ENCODE measurements around the gene KRT84. TPM values are rescaled to one million over a fixed set of nuclear protein-coding genes. Genes with fewer than 3 reads are reported as not detected.

The KRT84 gene
- total and polyA plus RNA-seq, 9 of the 15 experiments (the other 6 are each of a cell fraction or from before 2014, with no cell fraction given): not detected

DNA sequence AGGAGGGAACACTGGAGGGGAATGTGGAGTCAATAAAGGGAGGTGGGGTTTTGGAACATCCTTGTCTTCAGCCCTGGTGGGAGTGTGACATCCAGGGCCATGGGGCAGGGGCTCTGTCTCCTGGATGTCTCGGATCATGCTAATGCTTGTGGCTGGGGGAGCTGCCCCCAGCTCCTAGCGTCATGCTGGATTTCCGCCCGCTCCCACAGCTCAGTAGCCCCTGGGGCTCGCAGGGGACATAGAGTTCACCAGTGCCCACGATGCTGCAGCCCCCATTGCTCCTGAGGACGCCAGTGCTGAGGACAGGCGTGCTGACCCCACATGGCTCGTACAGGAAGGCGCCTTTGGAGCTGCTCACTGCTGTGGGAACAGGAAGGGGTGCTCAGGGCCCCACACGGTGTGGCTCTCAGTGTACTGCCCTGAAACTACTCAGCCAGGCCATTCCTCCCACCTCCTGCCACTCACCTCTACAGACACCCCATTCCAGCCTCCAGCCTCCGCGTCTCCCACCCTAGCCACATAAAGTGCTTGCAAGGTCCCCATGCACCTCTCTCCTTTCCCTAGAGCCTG is 9.5 kb upstream of the KRT84 start:
- H3K4me2 ChIP-seq (ENCODE audit: insufficient read depth, low read length): no peak overlapping the region
- ChIA-PET CTCF (ENCODE audit: low intra/inter-chr PET ratio) (interaction anchor here (1.2 kb wide), 1 partner anchor 485 kb away, joined by 4 read pairs; no protein-coding TSS in a partner anchor), POLR2A (interaction anchor here (1.0 kb wide), 1 partner anchor 150 kb away, joined by 3 read pairs; no protein-coding TSS in a partner anchor)
- intact Hi-C loops (cut with micrococcal nuclease): no loop called here
- no peaks in the 10 kb centered on the region for H3K4me1 ChIP-seq (replicated peaks in 1 of 2; ENCODE audit: control insufficient read depth in 2 of 2, insufficient read depth in 2 of 2, low read length in 2 of 2)
- DNase-seq (ENCODE audit: extremely low read depth in 1 of 4, low spot score in 3 of 4) (no peak), FAIRE-seq (no peak), ATAC-seq (no peak)
- WGBS (ENCODE audit: insufficient coverage, low coverage, missing lambda C conversion rate): 1% methylated on average over 13 of the region's 13 CpGs
- TF ChIP-seq NR2F6 (CRISPR knock-in tag; IDR thresholded peaks at IDR 0.05) (no peak), SPI1 (IDR thresholded peaks at IDR 0.05; ENCODE audit: borderline replicate concordance, low read depth, low read length) (no peak), EHMT2 (IDR thresholded peaks at IDR 0.05) (no peak), TAF1 (IDR thresholded peaks at IDR 0.05; ENCODE audit: control insufficient read depth, extremely low read depth, insufficient read depth, low read length, severe bottlenecking) (no peak)
- TF ChIP-seq, protein P1, sequence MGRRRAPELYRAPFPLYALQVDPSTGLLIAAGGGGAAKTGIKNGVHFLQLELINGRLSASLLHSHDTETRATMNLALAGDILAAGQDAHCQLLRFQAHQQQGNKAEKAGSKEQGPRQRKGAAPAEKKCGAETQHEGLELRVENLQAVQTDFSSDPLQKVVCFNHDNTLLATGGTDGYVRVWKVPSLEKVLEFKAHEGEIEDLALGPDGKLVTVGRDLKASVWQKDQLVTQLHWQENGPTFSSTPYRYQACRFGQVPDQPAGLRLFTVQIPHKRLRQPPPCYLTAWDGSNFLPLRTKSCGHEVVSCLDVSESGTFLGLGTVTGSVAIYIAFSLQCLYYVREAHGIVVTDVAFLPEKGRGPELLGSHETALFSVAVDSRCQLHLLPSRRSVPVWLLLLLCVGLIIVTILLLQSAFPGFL (CRISPR knock-in tag; IDR thresholded peaks at IDR 0.05): no peak
- H3K9me1 ChIP-seq (ENCODE audit: control insufficient read depth, insufficient read depth, low read length): no peaks in the 10 kb centered on the region
- 0 out of 2 replicates have a peak, but pooled peaks cover 4% of the 10 kb centered on the region for H4K20me1 ChIP-seq (replicated peaks; ENCODE audit: control insufficient read depth, insufficient read depth, low read length)
- H2AFZ ChIP-seq (ENCODE audit: low read depth, low read length): no peak overlapping the region
- H3K9me3 ChIP-seq (replicated peaks; ENCODE audit: control insufficient read depth, insufficient read depth, low read depth, low read length): no peaks in the 10 kb centered on the region
- BruUV-seq (replicated peaks): no TSS peak
- H3K27me3 ChIP-seq (ENCODE audit: control insufficient read depth in 2 of 2, insufficient read depth in 2 of 2, low read length in 2 of 2): peaks cover 0 to 41% of the 10 kb centered on the region in 2 experiments; a peak in 2 of 5 replicates
- no peaks in the 10 kb centered on the region for H3K79me2 ChIP-seq (ENCODE audit: control insufficient read depth, insufficient read depth, low read length)
- in situ Hi-C loops (cut with MboI): no loop called here
- H3K27ac ChIP-seq (ENCODE audit: extremely low read depth, low read depth, low read length): no peak overlapping the region
- no peak overlapping the region for H3K4me3 ChIP-seq
- H3K9ac ChIP-seq (ENCODE audit: insufficient read depth in 1 of 2, low read depth in 2 of 2, low read length in 2 of 2): 0 out of 4 replicates have a peak overlapping the region, but pooled peaks of 1 of the 2 experiments have one; percentile 9
- no peaks in the 10 kb centered on the region for H3K36me3 ChIP-seq (ENCODE audit: control insufficient read depth, insufficient read depth, low read length)
